Ishikawa (cell line): ENCODE data around the gene UQCC2.

Experiments used
- CEBPB ChIP-seq: IDR thresholded peaks from 2 replicates; pipeline ENCODE4 v1.6.1; 2012
- EP300 ChIP-seq: IDR thresholded peaks from 2 replicates; pipeline ENCODE4 v1.6.1; 2012; ENCODE audit warnings: borderline replicate concordance
- FOXM1 ChIP-seq: IDR thresholded peaks from 2 replicates; pipeline ENCODE4 v1.6.1; 2012; ENCODE audit warnings: low read depth, borderline replicate concordance
- NFIC ChIP-seq: IDR thresholded peaks from 2 replicates; pipeline ENCODE4 v1.6.1; 2012
- RAD21 ChIP-seq: IDR thresholded peaks from 2 replicates; pipeline ENCODE4 v1.6.1; 2012; ENCODE audit warnings: low read depth
- REST ChIP-seq: IDR thresholded peaks from 2 replicates; pipeline ENCODE4 v1.6.1; 2012; ENCODE audit warnings: low read depth, mild to moderate bottlenecking
- TAF1 ChIP-seq: IDR thresholded peaks from 2 replicates; pipeline ENCODE4 v1.6.1; 2012; ENCODE audit warnings: low read depth, mild to moderate bottlenecking
- TCF12 ChIP-seq: IDR thresholded peaks from 2 replicates; pipeline ENCODE4 v1.6.1; 2012; ENCODE audit warnings: low read depth
- TEAD4 ChIP-seq: IDR thresholded peaks from 2 replicates; pipeline ENCODE4 v1.6.1; 2012
- YY1 ChIP-seq: IDR thresholded peaks from 2 replicates; pipeline ENCODE4 v1.6.1; 2012; ENCODE audit warnings: low read depth
- TF ChIP-seq, protein P1 (sequence below): IDR thresholded peaks from 2 replicates; pipeline ENCODE4 v1.6.1; 2012

DNA sequence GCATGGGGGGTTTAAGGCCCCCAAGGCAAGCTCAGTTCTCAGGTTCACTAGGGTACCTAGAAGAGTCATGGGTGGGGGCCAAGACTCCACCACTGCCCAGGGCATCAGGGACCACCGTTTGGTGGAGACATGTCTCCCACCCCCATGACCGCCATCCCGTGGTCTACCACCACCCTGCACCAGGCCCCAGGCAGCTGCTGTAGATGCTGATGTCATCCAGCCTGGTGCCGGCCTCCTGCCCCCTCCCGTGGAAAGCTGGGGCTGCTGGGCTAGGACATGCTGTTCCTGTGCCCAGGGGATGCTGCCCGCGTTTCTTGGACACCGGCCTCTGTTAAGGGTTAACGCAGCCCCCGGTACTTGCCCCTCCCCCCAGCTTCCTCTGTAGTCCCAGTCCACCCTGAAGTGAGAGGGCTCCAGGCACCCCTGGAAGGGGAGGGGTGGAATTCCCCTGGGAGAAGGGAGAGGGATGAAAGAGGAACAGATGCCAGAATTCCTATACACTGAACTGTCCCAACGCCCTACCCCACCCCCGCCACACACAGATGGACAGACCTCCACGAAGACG is 34.6 kb upstream of the UQCC2 start:
- TF ChIP-seq YY1 (no peak), TAF1 (no peak), REST (no peak), NFIC (no peak), CEBPB (no peak), TCF12 (no peak), EP300 (no peak), TEAD4 (no peak), RAD21 (no peak), FOXM1 (no peak)
- TF ChIP-seq, protein P1, sequence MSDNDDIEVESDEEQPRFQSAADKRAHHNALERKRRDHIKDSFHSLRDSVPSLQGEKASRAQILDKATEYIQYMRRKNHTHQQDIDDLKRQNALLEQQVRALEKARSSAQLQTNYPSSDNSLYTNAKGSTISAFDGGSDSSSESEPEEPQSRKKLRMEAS: no peak
